ENCODE measurements around the gene KCNMB1.

The KCNMB1 gene

GRCh38 chr5:170375283-170375682 lies 13.9 kb downstream of the KCNMB1 start:
- DNase-seq (ENCODE audit: low read depth), result no peak

- DNase-seq (ENCODE audit: low read depth), result no peak
These were observed 16.2 kb downstream of the KCNMB1 start for GRCh38 chr5:170372971-170373370.

GRCh38 chr5:170368586-170368985 lies 20.6 kb downstream of the KCNMB1 start:
- DNase-seq (ENCODE audit: low read depth), result no peak

- DNase-seq (ENCODE audit: low read depth), result no peak
These were observed 22.9 kb downstream of the KCNMB1 start for GRCh38 chr5:170366276-170366675.

GRCh38 chr5:170365831-170366230 lies 23.3 kb downstream of the KCNMB1 start:
- no peak for DNase-seq (ENCODE audit: low read depth)

- DNase-seq (ENCODE audit: low read depth), result no peak
These were observed 24.2 kb downstream of the KCNMB1 start for GRCh38 chr5:170365011-170365410.

- no peak for DNase-seq (ENCODE audit: low read depth)
These were observed 25.5 kb downstream of the KCNMB1 start for GRCh38 chr5:170363671-170364070.

- no peak for DNase-seq (ENCODE audit: low read depth)
These were observed 26.5 kb downstream of the KCNMB1 start for GRCh38 chr5:170362656-170363055.

- no peak for DNase-seq (ENCODE audit: low read depth)
These were observed 27.1 kb downstream of the KCNMB1 start for GRCh38 chr5:170362102-170362501.

GRCh38 chr5:170361616-170362015 lies 27.6 kb downstream of the KCNMB1 start:
- no peak for DNase-seq (ENCODE audit: low read depth)

GRCh38 chr5:170361116-170361515 lies 28.1 kb downstream of the KCNMB1 start:
- DNase-seq (ENCODE audit: low read depth), result no peak

- no peak for DNase-seq (ENCODE audit: low read depth)
These were observed 28.5 kb downstream of the KCNMB1 start for GRCh38 chr5:170360709-170361108.

GRCh38 chr5:170357955-170358444 lies 31.2 kb downstream of the KCNMB1 start:
- no peak for DNase-seq (ENCODE audit: low read depth)

GRCh38 chr5:170355601-170356098 lies 33.5 kb downstream of the KCNMB1 start:
- DNase-seq (ENCODE audit: low read depth), result no peak

- no peak for DNase-seq (ENCODE audit: low read depth)
These were observed 35.2 kb downstream of the KCNMB1 start for GRCh38 chr5:170353961-170354360.

GRCh38 chr5:170353011-170353761 lies 36.0 kb downstream of the KCNMB1 start:
- no peak for DNase-seq (ENCODE audit: low read depth)

GRCh38 chr5:170348137-170348633 lies 41.0 kb downstream of the KCNMB1 start:
- no peak for DNase-seq (ENCODE audit: low read depth)

GRCh38 chr5:170347022-170347567 lies 42.1 kb downstream of the KCNMB1 start:
- DNase-seq (ENCODE audit: low read depth), result no peak

- no peak for DNase-seq (ENCODE audit: low read depth)
These were observed 43.2 kb downstream of the KCNMB1 start for GRCh38 chr5:170345971-170346370.

GRCh38 chr5:170343177-170343576 lies 46.0 kb downstream of the KCNMB1 start:
- no peak for DNase-seq (ENCODE audit: low read depth)

- no peak for DNase-seq (ENCODE audit: low read depth)
These were observed 46.9 kb downstream of the KCNMB1 start for GRCh38 chr5:170342153-170342725.

- no peak for DNase-seq (ENCODE audit: low read depth)
These were observed 47.6 kb downstream of the KCNMB1 start for GRCh38 chr5:170341545-170341944.

GRCh38 chr5:170339780-170340167 lies 49.4 kb downstream of the KCNMB1 start:
- no peak for DNase-seq (ENCODE audit: low read depth)
